Small intestine (tissue), 7 donors: ENCODE results near the gene PPAT. TPM values are rescaled to one million over a fixed set of nuclear protein-coding genes. Genes with fewer than 3 reads are reported as not detected.

Experiments used
- DNase-seq, 2 donors: peaks; one replicate each; pipeline versions ENCODE4 v3.0.0 to v3.0.0-alpha.2; 2013
- FAIRE-seq: peaks from 2 replicates; lab custom pipeline; 2012; peaks lifted over from hg19 to GRCh38; lab: Jason Lieb, UNC
- H3K27ac ChIP-seq, 3 donors: one replicate each; pipeline ENCODE4 v1.5.1; 2013; ENCODE audit warnings: low read length in 2 of 3, mild to moderate bottlenecking in 2 of 3, control low read depth in 1 of 3, inconsistent platforms in 1 of 3, low read depth in 1 of 3, moderate library complexity in 1 of 3
- H3K27me3 ChIP-seq, 3 donors: one replicate each; pipeline ENCODE4 v1.6.1; 2013; ENCODE audit warnings: low read length in 3 of 3, inconsistent platforms in 1 of 3; ENCODE audit not compliant: control insufficient read depth in 3 of 3, insufficient read depth in 3 of 3
- H3K36me3 ChIP-seq, 3 donors: one replicate each; pipeline ENCODE4 v1.6.1; 2013; ENCODE audit warnings: low read length in 3 of 3, inconsistent platforms in 1 of 3, low read depth in 1 of 3, mild to moderate bottlenecking in 1 of 3, moderate library complexity in 1 of 3; ENCODE audit not compliant: control insufficient read depth in 3 of 3, insufficient read depth in 2 of 3
- H3K4me1 ChIP-seq, 3 donors: one replicate each; pipeline ENCODE4 v1.6.1; 2013; ENCODE audit warnings: low read length in 2 of 3, inconsistent platforms in 1 of 3, low read depth in 1 of 3, mild to moderate bottlenecking in 1 of 3, moderate library complexity in 1 of 3; ENCODE audit not compliant: control insufficient read depth in 3 of 3, insufficient read depth in 2 of 3
- H3K4me3 ChIP-seq, 3 donors: one replicate each; pipeline ENCODE4 v1.5.1; 2013; ENCODE audit warnings: low read length in 3 of 3, control low read depth in 1 of 3, inconsistent platforms in 1 of 3, low read depth in 1 of 3, mild to moderate bottlenecking in 1 of 3, moderate library complexity in 1 of 3
- H3K9me3 ChIP-seq, 2 donors: one replicate each; pipeline ENCODE4 v1.6.1; 2013; ENCODE audit warnings: low read depth in 1 of 2, low read length in 1 of 2; ENCODE audit not compliant: control insufficient read depth in 2 of 2, insufficient read depth in 1 of 2
- WGBS, 3 donors: extraction: QIAGEN DNeasy Blood & Tissue Kit; methylation state at CpG; one replicate each; pipeline ENCODE4 v1.1.7; 2013; 5-methylcytosine and 5-hydroxymethylcytosine counted together
- polyA plus RNA-seq, 4 donors: library from polyadenylated mRNA; stranded (reverse) in 3 of 4; unstranded in 1 of 4; fragments of 200-250 nt in 3 of 4; fragments of 120-200 nt in 1 of 4; gene quantifications; one replicate each; pipeline versions ENCODE4 v1.2.1 to v1.2.3, GENCODE V29; 2013
- donor health status: healthy with polysubstance abuse.
- donor health status: control.
- donor health status: control.
- donor health status: Bipolar disorder and iron deficiency.
- donor health status: healthy.

The PPAT gene
- polyA plus RNA-seq, 4 donors, result 0.67 to 13.5 (median 3.8) TPM

- no peaks in the 10 kb centered on the region for H3K36me3 ChIP-seq
- no peak overlapping the region for H3K4me3 ChIP-seq
- DNase-seq (no peak), FAIRE-seq (no peak)
- no peaks in the 10 kb centered on the region for H3K27me3 ChIP-seq
- no peak overlapping the region for H3K27ac ChIP-seq
- H3K4me1 ChIP-seq, result no peaks in the 10 kb centered on the region
- H3K9me3 ChIP-seq, result no peaks in the 10 kb centered on the region
- WGBS, 3 donors, result 94 to 100% (median 95%) methylated on average over 1 of the region's 1 CpG
These were observed 8.2 kb downstream of the PPAT start for GRCh38 chr4:56427179-56427578.

GRCh38 chr4:56426273-56426672, 9.1 kb downstream of the PPAT start:
- FAIRE-seq, result no peak
- no peaks in the 10 kb centered on the region for H3K27me3 ChIP-seq
- H3K9me3 ChIP-seq, result no peaks in the 10 kb centered on the region
- H3K4me1 ChIP-seq, result no peaks in the 10 kb centered on the region
- no peaks in the 10 kb centered on the region for H3K36me3 ChIP-seq
- DNase-seq, result no peak
- no peak overlapping the region for H3K4me3 ChIP-seq
- H3K27ac ChIP-seq, result no peak overlapping the region
- WGBS, 3 donors, result 86 to 98% (median 91%) methylated on average over 6 of the region's 6 CpGs

GRCh38 chr4:56425518-56425917, 9.9 kb downstream of the PPAT start:
- no peak for DNase-seq
- WGBS, 3 donors, result 80 to 93% (median 83%) methylated on average over 3 of the region's 3 CpGs
- peaks cover 0 to 2% (median 0%) of the 10 kb centered on the region in 3 donors for H3K36me3 ChIP-seq
- no peak for FAIRE-seq
- no peaks in the 10 kb centered on the region for H3K27me3 ChIP-seq
- no peaks in the 10 kb centered on the region for H3K9me3 ChIP-seq
- no peak overlapping the region for H3K4me3 ChIP-seq
- no peaks in the 10 kb centered on the region for H3K4me1 ChIP-seq
- H3K27ac ChIP-seq, result no peak overlapping the region

- Histone ChIP-seq H3K27me3 (no peaks in the 10 kb centered on the region), H3K4me1 (no peaks in the 10 kb centered on the region), H3K27ac (no peak overlapping the region), H3K4me3 (no peak overlapping the region), H3K36me3 (peaks cover 0 to 2% (median 0%) of the 10 kb centered on the region in 3 donors), H3K9me3 (no peaks in the 10 kb centered on the region)
- WGBS, 3 donors, result 60 to 71% (median 65%) methylated on average over 5 of the region's 5 CpGs
- DNase-seq (peak; percentile 40 to 44), FAIRE-seq (peak; percentile 84)
These were observed 10.5 kb downstream of the PPAT start for GRCh38 chr4:56424697-56425514.

- H3K4me1 ChIP-seq, result no peaks in the 10 kb centered on the region
- WGBS, 3 donors, result 90 to 93% (median 90%) methylated on average over 5 of the region's 5 CpGs
- no peaks in the 10 kb centered on the region for H3K9me3 ChIP-seq
- H3K27me3 ChIP-seq, result no peaks in the 10 kb centered on the region
- DNase-seq (no peak), FAIRE-seq (no peak)
- peaks cover 0 to 2% (median 0%) of the 10 kb centered on the region in 3 donors for H3K36me3 ChIP-seq
- no peak overlapping the region for H3K27ac ChIP-seq
- no peak overlapping the region for H3K4me3 ChIP-seq
These were observed 11.2 kb downstream of the PPAT start for GRCh38 chr4:56424176-56424575.

- WGBS, 3 donors, result 93 to 97% (median 96%) methylated on average over 3 of the region's 3 CpGs
- FAIRE-seq, result no peak
- no peak overlapping the region for H3K4me3 ChIP-seq
- no peak overlapping the region for H3K27ac ChIP-seq
- DNase-seq, result no peak
- H3K27me3 ChIP-seq, result no peaks in the 10 kb centered on the region
- peaks cover 0 to 5% (median 0%) of the 10 kb centered on the region in 3 donors for H3K36me3 ChIP-seq
- H3K9me3 ChIP-seq, result no peaks in the 10 kb centered on the region
- no peaks in the 10 kb centered on the region for H3K4me1 ChIP-seq
These were observed 18.0 kb downstream of the PPAT start for GRCh38 chr4:56417396-56417795.

GRCh38 chr4:56416349-56416748, 19.1 kb downstream of the PPAT start:
- WGBS, 3 donors, result 68 to 78% (median 73%) methylated on average over 3 of the region's 3 CpGs
- Histone ChIP-seq H3K4me3 (no peak overlapping the region), H3K27me3 (no peaks in the 10 kb centered on the region), H3K9me3 (no peaks in the 10 kb centered on the region), H3K27ac (no peak overlapping the region), H3K36me3 (peaks cover 0 to 5% (median 0%) of the 10 kb centered on the region in 3 donors), H3K4me1 (no peaks in the 10 kb centered on the region)
- DNase-seq (no peak), FAIRE-seq (no peak)

- WGBS, 3 donors, result 63 to 83% (median 78%) methylated on average over 4 of the region's 4 CpGs
- FAIRE-seq, result no peak
- Histone ChIP-seq H3K4me3 (no peak overlapping the region), H3K36me3 (peaks cover 0 to 3% (median 0%) of the 10 kb centered on the region in 3 donors), H3K27ac (peak overlapping the region in 1 of 3 donors; percentile 18), H3K4me1 (no peaks in the 10 kb centered on the region), H3K9me3 (no peaks in the 10 kb centered on the region), H3K27me3 (no peaks in the 10 kb centered on the region)
- peak in 1 of 2 donors; percentile 54 for DNase-seq
These were observed 21.2 kb downstream of the PPAT start for GRCh38 chr4:56414135-56414670.
